Stimulated activated CD4-positive, alpha-beta T cell treated with anti-CD3 and anti-CD28 coated beads, Interleukin-15, amount 100 ng/mL, for 24 hours (primary cell): ENCODE results near the gene KRT17.

Source experiments
- DNase-seq: peaks from one replicate; pipeline ENCODE4 v3.0.0-alpha.2; 2020

Gene KRT17

DNA sequence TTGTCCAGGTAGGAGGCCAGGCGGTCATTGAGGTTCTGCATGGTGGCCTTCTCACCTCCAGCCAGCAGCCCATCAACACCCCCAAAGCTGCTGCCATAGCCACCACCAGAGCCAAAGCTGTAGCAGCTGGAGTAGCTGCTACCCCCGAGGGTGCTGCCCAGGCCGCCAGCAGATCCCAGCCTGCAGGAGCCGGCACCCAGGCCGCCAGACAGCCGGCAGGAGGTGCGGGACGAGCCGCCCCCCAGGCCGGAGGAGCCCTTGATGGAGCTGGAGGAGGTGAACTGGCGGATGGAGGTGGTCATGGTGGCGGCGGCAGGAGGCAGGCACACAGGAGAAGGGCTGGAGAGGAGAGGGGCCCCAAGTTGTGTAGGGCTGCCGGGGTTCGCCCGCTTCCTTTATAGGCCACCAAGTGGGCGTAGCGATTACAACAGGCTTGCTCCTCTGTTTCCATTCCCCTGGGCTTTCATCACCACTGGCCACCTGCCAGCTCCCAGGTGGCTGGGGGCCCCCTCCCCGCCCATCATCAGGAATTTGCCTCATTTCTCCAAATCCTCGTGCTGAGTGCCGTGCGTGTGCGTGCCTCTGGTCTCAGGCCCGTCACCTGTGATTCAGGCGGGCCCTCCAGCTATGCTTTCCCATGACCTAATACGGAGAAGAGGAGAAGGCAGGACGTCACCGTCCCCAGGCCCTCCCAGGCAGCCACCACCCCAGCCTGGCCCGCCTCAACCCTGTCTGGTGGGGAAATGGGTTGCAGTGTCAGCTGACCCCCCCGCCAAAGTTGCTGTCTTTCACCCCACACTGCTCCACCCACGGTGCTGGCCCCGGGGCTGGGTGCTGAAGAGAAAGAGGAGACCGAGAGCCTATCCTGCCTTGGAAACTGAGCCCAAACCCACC is at the start of gene KRT17:
KRT17 (minus strand) TSS at position 368 of the 894 bp plus-strand sequence; CDS start at position 302, 66 bp downstream.
- DNase-seq: no peak

DNA sequence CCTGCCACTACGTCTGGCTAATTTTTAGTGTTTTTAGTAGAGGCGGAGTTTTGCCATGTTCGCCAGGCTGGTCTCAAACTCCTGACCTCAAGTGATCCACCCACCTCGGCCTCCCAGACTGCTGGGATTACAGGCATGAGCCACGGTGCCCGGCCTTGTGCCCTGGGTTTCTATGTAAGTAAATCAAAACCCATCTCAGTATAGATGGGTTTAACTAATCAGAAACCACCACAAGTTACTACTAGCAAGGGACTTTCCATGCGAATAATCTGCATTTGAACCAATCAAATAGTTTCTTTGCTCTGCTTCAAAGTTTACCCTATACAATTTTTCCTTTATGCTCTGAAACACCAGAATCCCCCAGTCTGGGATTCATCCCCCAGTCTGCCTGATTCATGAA is 47.8 kb upstream of the KRT17 start:
- no peak for DNase-seq

DNA sequence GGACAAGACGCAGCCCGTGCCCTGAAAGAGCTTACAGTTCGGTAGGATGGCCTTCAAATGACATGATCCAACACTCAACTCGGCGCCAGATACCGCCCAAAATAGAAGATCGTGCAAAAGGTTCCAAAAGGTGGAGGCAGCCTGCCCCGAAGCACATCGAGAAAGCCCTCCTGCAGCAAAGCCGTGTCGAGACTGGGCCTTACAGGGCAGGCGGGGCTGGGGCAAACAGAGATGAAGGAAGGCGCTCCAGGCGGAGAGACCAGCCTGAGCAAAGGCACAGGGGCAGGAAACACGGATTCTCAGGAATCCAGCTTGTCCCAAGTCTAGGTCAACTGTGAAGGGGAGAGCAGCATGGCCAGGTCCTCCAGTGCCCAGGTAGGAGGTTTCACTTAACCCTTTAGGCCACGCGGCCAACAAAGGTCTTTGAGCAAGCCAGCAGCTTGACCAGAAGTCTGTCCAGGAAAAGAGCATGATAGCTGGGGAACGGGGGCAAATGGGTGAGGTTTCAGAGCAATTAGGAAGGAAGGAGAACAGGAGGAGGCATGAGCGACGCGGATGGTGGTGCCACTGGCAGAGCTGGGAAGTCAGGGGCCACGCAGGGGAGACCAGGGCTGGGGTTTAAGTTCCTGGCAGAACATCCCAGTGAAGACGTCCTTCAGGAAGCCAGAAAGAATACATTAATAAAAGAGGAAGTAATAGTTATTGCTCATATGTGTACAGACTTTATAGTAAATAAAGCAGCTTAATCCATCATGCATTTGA is 43.1 kb upstream of the KRT17 start:
- no peak for DNase-seq

DNA sequence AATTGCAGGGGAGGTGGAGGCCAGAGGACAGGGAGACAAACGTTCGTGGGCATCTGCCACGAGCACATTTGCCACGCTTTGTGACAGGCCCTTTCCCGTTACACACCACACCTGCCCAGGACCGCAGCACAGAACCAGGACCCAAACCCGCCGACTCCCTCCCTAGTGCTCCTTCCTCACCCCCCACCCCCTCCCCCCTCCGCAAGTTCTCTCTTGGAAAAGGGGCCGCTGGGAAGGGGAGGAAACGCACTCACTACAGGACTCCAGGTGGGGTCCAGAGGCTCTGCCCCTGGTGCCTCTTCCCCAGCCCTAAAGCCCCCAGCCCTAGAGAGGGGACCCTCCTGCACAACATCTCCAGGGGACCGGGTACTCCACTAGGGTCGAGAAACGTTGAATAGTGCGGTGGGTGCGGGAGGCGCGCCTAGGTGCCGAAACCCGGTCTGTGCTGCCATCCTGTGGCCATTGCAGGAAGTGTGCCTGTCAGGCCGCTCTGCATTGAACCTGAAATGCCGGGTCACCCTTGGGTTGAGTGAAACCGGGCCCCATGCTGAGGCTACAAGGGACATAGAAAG is 42.4 kb upstream of the KRT17 start:
- DNase-seq: peak; percentile 93

DNA sequence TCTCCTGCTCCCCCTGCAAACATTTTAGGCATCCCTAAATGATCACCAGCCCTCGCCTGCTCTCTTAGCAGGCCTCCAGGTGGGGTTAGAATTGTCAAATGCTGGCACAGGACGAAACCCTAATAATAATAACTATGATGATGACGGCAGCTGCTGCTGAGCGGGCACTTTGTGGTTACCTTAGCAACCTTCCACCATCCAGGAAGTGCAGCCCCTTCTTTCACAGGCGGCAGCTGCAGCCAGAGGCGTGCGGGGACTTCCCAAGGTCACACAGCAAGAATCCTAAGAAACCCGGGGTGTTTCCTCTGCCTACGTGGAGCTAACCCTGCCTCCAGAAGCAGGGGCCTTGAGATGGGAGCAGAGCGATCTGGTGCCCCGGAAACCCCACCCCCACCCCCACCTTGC is 41.9 kb upstream of the KRT17 start:
- peak; percentile 82 for DNase-seq

DNA sequence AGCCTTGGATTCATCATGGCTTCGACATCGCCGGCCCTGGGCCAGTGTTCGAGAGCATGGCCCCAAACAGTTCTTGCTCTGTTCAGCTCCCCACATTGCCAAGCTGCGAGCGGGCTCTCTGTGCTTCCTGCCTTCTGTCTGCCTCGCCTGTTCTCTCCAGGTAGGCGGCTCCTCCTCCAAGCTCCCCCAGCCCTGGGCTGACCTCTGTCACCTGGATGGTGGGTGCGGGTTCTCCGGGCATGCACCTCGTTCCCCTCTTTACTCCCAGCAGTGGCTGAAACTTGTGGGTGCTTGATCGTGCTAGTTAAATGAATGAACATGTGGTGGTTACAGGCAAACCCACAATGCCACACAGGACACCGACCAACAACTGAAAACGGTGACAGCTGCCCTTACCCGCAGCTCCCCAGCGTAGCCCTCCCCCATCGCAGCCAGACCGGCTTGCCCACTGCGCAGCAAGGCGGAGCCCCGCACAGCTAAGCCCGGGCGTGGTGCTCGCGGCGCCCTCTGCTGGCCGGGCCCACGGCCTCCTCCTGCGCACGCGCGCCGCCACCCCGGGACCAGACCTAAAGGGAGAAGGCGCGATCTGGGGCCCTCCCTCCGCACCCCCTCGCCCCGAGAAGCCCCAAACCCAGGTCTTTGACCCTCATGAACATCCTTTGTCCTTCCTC is 41.3 kb upstream of the KRT17 start:
- peak; percentile 93 for DNase-seq

DNA sequence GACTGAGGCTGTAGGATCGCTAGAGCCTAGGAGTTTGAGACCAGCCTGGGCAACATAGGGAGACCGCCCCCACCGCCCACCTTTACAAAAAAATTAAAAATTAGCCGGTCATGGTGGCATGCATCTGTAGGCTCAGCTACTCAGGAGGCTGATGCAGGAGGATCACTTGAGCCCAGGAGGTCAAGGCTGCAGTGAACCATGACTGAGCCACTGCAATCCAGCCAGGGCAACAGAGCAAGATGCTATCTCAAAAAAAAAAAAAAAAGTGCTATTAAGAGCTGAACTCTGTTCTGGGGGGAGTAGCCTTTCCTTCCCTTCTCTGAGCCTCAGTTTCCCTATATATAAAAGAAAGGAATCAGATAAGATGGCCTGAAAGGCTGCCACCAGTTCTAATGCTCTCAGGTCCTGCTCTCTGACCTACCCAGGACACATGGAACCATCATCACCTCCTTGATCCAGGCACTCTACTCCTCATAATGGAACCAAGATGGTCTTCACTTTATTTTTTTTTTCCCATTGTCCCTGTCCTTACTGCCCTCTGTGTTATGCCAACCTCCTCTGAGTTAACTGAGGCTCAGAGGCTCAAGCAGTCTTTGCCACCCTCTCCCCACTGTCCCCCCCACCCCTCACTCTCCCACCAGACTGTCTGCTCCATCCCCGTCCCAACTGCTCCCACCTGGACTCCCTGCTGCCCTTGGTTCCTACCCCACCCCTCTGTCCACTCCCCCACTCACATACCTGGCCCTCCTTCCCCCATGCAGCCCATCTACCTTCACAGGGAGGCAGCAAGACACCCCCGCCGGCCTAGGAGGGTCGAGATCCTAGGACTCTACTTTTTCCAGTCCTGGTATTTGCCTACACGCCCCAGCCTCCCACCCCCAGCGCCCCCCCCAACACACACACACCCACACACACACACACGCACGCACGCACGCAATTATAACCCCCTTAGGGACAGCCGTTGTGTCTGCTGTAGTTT is 40.5 kb upstream of the KRT17 start:
- DNase-seq: no peak

DNA sequence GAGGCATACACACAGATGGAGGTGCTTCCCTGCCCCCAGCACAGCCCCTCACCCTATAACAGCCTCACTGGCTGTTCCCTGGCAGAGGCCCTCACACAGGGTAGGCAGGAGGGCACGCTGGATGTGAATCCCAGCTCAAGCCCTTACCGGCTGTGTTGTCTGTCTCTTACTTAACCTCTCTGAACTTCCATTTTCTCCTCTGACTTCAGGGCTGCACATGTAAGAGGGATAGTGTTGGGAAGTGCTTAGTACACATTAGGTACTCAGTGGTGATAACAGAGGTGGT is 39.7 kb upstream of the KRT17 start:
- DNase-seq: no peak

DNA sequence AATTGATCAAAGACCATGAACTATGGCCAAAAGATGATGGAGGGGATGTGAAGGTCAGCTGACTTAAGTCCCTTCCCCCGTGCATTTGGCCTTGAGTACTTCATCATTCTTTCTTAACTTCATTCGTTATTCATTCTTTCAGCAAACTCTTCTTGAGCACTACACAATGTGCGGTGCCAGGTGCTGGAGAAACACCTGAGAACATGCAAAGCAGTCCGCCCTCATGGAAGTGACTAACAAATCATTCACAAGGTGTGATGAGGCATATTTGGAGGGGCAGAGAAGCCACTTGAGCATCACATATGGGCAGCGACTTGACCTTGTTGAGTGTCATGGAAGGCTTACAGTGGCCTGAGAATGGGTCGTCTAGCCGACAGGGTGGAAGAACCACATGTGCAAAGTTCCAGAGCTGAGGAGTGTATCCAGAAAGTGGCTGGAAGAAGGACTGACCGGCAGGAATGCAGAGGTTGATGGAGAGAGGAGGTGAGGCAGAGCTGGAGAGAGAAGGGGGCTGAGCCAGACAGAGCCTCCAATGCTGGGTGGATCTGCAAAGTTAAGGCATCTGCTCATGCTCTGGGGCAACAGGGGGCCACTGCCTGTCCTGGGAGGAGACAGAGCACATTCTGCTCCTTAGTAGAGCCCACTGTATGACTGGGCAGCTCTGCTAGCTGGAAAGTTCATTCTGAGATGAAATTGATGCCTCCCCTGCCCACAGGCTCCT is 39.2 kb upstream of the KRT17 start:
- DNase-seq: no peak

DNA sequence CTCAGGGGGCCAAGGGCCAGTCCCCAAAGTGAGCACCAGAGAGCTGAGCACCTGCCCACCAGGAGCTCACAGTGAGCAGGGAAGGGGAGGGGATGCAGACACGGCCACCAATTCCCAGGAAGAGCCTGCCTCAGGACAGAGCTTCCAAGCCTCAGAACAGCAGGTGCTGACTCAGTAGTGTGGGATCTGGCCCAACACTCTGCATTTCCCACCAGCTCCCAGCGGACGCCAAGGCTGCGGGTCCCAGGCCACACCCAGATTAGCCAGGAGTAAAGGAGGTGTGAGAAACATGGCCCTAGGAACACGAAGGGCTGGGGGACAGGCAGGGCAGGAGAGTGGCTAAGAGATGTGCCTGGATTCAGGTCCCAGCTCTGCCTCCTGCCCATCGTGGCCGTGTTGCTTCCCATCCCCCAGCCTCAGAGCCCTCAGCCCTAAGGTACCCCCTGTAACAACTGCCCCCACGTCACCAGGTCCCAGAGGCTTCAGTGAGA is 35.9 kb upstream of the KRT17 start:
- no peak for DNase-seq

DNA sequence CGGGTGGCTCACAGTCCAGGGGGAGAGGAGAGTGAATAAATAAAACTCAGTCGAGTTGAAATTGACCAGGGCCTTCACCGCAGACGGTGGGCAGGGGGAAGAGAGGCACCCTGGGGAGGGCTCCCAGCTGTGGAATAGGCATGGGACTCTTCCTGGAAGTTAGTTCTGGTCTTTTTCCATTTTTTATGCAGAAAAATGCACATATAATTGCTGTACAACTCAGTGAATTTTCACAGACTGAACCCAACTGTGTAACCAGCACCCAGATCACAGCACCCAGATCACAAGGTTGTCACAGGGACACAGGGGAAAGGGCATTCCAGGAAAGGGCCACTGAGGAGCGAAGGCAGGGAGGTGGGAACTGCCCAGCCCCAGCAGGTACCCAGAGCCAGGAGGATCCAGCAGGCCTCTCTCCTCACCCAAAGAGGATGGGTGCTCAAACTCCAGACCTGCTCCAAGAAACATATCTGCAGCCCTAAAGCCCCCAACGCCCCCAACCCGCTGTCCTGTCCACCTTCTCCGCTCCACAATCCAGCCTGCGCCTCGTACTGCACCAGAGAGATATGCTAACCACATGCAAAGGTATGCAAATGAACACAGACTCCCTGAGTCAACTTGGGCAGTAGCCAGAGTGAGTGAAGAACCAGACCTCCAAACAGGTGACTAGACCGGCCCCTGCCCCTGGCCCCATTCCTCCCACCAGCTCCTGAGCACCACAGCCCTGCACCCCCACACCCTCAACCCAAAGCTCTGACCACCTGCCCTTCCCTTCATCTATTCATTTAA is 35.2 kb upstream of the KRT17 start:
- DNase-seq: no peak

DNA sequence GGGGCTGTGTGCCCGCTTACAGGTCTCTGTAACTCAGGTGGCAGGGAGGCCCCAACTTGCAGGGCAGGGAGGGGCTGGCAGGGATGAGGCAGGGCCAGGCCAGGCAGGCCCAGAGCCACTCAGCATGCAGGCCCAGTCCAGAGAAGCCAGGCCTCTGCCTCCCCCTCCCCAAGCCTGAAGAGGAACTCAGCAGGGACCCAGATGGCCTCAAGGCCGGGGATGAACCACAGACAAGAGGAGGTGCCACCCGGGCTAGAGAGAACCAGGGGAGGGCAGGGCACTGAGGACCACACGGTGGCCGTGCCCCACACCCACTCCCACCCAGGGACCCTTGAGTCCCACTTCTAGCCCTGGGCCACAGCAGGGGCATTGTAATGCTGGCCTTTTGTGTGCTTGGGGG is 34.5 kb upstream of the KRT17 start:
- no peak for DNase-seq

DNA sequence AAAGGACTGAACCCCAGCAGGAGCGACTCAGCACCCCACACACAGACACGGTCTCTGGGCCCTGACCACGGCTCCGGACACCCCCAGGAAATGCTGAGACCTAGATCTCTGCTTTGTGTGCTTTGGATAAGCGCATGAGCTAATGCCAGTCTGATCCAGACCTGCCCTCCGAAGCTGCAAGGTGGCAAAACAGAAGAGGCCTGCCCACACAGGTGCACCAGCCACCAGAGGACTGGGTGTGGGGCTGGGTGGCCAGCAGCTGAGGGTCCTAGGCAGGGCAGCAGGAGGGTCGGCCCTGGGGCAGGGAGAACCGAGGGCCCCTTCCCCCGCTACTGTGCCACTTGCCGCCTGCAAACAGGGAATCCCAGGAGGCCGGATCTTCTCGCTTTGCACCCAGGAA is 33.6 kb upstream of the KRT17 start:
- no peak for DNase-seq

DNA sequence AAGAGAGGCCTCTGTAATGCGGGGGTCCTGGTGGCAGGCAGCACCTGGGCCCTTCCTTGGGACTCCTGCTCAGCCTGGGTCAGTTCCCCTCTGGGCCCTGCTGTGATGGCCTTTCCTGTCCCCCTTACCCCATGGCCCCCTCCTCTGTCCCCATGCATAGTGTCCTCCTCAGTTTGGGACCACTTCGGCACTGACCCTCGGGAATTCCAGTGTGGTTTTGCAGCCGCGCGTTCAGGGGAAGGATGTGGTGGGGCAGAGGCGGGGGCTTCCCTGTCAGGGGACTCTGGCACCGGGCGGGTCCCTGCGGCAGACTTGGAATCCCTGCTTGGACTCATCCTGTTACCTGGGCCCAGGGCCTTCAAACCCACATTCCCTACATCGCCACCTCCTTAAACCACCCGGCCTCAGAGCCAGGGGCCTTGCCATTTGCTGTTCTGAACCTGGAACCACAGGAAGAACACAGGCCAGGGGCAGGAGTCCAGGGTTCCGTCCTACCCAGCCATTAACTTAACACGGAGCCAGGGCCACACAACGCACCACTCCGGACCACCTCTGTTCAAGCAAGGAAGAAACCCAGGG is 32.9 kb upstream of the KRT17 start:
- DNase-seq: no peak

DNA sequence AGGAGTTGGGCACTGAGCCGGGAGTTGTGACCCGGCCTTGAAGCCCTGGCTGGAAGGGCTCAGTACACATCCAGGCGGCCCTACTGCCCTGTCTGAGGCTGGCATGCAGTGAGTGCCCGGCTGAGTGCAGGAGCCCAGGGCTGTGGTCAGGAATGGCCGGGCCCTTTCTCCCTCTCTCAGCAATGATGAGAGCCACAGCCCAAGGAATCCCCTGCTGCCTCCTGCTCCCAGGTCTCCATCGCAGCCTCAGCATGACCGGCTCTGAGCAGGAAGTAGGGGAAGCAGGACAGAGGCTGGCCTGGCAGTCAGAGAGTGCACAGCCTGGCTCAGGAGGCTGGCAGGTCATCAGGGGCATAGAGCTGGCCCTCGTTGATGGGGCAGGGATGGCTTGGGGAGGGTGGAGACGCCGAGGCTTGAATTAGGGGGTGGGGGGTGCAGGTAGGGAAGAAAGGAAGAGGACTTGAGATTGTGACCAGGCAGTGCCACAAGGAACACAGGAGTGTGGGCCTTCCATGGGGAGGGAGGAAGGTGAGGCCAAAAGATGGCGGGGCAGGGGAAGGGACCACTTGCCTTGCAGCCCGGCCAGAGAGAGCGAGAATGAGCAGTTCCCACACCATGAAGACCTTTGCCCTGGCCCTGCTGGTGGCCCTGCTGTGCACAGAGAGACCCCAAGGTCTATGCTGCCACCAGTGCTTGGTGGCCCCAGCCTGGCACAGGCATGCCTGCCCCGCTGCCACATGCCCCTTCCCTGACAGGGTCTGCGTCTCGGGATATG is 32.1 kb upstream of the KRT17 start:
- DNase-seq: no peak

DNA sequence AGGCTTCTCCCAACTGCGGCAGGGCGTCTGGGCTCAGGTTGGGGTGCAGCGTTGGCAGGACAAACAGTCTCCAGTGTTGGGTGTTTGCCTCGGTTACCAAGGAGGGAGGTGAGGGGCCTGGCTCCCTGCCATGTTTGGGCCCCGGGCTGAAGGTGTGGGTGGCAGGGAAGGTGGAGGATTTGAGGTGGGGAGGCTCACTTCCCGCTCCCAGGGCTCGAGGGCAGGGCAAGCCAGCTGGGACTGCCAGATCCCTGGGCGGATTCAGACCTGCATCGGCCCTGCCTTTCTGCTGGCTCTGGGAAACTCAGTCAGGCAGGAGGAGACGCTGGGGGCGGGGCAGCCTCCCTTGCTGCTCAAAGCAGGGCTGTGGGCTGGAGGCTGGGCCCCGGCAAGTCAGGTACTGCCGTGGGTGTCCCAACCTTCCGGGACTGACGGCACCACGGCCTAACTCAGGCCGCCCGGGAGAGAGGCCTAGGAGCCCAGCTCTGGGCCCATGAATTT is 31.3 kb upstream of the KRT17 start:
- no peak for DNase-seq

DNA sequence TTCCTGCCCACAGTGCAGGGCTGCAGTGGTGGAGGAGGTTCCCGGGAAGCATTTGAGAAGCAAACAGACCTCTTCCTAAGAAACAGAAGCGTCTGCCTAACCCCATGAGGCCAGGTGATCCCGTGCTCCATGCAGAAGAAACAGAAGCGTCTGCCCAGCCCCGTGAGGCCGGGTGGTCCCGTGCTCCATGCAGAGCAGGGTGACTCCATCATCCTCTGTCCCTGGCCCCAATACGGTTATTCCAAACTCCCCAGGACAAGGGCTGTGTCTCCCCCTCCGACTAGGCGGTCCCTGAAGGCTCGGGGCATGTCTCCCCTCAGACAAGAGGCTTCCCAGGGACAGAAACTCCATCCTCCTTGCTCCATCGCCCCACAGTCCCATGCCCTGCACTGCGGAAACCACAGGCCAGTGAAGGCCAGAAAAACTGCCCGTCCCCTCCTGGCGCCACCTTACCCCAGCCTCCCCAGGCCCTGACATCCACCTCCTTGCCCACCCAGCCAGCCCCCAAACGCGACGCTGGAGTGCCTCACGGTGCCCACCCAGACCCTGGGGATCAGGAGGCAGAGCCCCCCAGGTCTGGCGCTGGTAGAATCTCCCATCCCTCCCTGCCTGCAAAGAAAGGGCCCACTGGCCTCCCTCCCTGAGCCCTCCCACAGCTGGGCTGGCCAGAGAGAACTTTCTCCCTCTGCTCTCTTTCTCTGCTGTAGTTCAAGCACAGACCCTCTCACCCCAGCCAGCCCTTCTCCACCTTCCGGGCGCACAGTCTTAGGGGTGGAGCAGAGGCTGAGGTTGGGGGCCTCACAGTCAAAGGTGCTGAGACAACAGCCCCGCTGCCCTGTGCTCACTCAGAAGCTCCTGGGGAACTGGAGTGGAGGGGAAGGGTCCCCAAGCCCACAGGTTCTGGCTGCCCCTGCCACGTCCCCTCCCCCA is 30.6 kb upstream of the KRT17 start:
- DNase-seq: no peak
